Neural progenitor cell (in vitro differentiated cells): Measurements from ENCODE around the gene PODNL1.

Experiments used
- EZH2 ChIP-seq: fragments of 200-600 bp; sonication (generic); IDR thresholded peaks from 2 replicates; pipeline ENCODE4 v1.6.1; 2017; ENCODE audit warnings: antibody characterized with exemption, mild to moderate bottlenecking, moderate library complexity
- TF ChIP-seq, protein P1 (sequence below): fragments of 200-600 bp; sonication (generic); IDR thresholded peaks from 2 replicates; pipeline ENCODE4 v1.5.1; 2017; ENCODE audit warnings: antibody characterized with exemption, mild to moderate bottlenecking

GRCh38 chr19:13986348-13986904, 48.2 kb upstream of the PODNL1 start:
- TF ChIP-seq, protein P1, sequence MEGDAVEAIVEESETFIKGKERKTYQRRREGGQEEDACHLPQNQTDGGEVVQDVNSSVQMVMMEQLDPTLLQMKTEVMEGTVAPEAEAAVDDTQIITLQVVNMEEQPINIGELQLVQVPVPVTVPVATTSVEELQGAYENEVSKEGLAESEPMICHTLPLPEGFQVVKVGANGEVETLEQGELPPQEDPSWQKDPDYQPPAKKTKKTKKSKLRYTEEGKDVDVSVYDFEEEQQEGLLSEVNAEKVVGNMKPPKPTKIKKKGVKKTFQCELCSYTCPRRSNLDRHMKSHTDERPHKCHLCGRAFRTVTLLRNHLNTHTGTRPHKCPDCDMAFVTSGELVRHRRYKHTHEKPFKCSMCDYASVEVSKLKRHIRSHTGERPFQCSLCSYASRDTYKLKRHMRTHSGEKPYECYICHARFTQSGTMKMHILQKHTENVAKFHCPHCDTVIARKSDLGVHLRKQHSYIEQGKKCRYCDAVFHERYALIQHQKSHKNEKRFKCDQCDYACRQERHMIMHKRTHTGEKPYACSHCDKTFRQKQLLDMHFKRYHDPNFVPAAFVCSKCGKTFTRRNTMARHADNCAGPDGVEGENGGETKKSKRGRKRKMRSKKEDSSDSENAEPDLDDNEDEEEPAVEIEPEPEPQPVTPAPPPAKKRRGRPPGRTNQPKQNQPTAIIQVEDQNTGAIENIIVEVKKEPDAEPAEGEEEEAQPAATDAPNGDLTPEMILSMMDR: no peak
- TF ChIP-seq EZH2: no peak
